IPS-18c (cell line): Measurements from ENCODE around the gene MATN3.

Source experiments
- H3K4me3 ChIP-seq: 2 replicates; pipeline ENCODE4 v1.7.0; 2013; ENCODE audit warnings: low read depth, mild to moderate bottlenecking, low read length, moderate library complexity; ENCODE audit not compliant: insufficient read depth
- H3K9me3 ChIP-seq: one replicate; pipeline ENCODE4 v1.6.1; 2013; ENCODE audit warnings: mild to moderate bottlenecking, low read length, moderate library complexity; ENCODE audit not compliant: control insufficient read depth, insufficient read depth

MATN3 gene

GRCh38 chr2:20044778-20045177 lies 32.3 kb upstream of the MATN3 start:
- H3K9me3 ChIP-seq, result no peaks in the 10 kb centered on the region
- no peak overlapping the region for H3K4me3 ChIP-seq

GRCh38 chr2:20042531-20042930 lies 30.1 kb upstream of the MATN3 start:
- Histone ChIP-seq H3K9me3 (no peaks in the 10 kb centered on the region), H3K4me3 (no peak overlapping the region)

GRCh38 chr2:20040489-20041172 lies 28.2 kb upstream of the MATN3 start:
- no peaks in the 10 kb centered on the region for H3K9me3 ChIP-seq
- H3K4me3 ChIP-seq, result no peak overlapping the region

- no peak overlapping the region for H3K4me3 ChIP-seq
- H3K9me3 ChIP-seq, result no peaks in the 10 kb centered on the region
These were observed 25.2 kb upstream of the MATN3 start for GRCh38 chr2:20037660-20038059.

GRCh38 chr2:20035955-20036666 lies 23.6 kb upstream of the MATN3 start:
- no peaks in the 10 kb centered on the region for H3K9me3 ChIP-seq
- H3K4me3 ChIP-seq, result no peak overlapping the region

GRCh38 chr2:20034821-20035220 lies 22.4 kb upstream of the MATN3 start:
- H3K9me3 ChIP-seq, result no peaks in the 10 kb centered on the region
- H3K4me3 ChIP-seq, result no peak overlapping the region

GRCh38 chr2:20034218-20034617 lies 21.8 kb upstream of the MATN3 start:
- Histone ChIP-seq H3K4me3 (no peak overlapping the region), H3K9me3 (no peaks in the 10 kb centered on the region)

GRCh38 chr2:20033322-20033721 lies 20.9 kb upstream of the MATN3 start:
- H3K9me3 ChIP-seq, result no peaks in the 10 kb centered on the region
- H3K4me3 ChIP-seq, result no peak overlapping the region

- Histone ChIP-seq H3K4me3 (no peak overlapping the region), H3K9me3 (no peaks in the 10 kb centered on the region)
These were observed 17.8 kb upstream of the MATN3 start for GRCh38 chr2:20030224-20030623.

GRCh38 chr2:20027705-20028434 lies 15.4 kb upstream of the MATN3 start:
- Histone ChIP-seq H3K9me3 (peaks cover 2% of the 10 kb centered on the region), H3K4me3 (no peak overlapping the region)

GRCh38 chr2:20027260-20027677 lies 14.8 kb upstream of the MATN3 start:
- Histone ChIP-seq H3K9me3 (peaks cover 2% of the 10 kb centered on the region), H3K4me3 (no peak overlapping the region)

GRCh38 chr2:20025065-20025786 lies 12.8 kb upstream of the MATN3 start:
- Histone ChIP-seq H3K9me3 (peaks cover 9% of the 10 kb centered on the region), H3K4me3 (no peak overlapping the region)

GRCh38 chr2:20023688-20024087 lies 11.2 kb upstream of the MATN3 start:
- peaks cover 9% of the 10 kb centered on the region for H3K9me3 ChIP-seq
- no peak overlapping the region for H3K4me3 ChIP-seq

- Histone ChIP-seq H3K9me3 (peaks cover 9% of the 10 kb centered on the region), H3K4me3 (no peak overlapping the region)
These were observed 9.0 kb upstream of the MATN3 start for GRCh38 chr2:20021405-20022009.

GRCh38 chr2:20019747-20020146 lies 7.3 kb upstream of the MATN3 start:
- Histone ChIP-seq H3K4me3 (no peak overlapping the region), H3K9me3 (peaks cover 9% of the 10 kb centered on the region)

- Histone ChIP-seq H3K9me3 (peaks cover 7% of the 10 kb centered on the region), H3K4me3 (no peak overlapping the region)
These were observed 6.2 kb upstream of the MATN3 start for GRCh38 chr2:20018601-20019152.

- no peak overlapping the region for H3K4me3 ChIP-seq
These were observed 3.9 kb upstream of the MATN3 start for GRCh38 chr2:20016346-20016745.

More at GRCh38 chr2:20016346-20016745, 3.9 kb upstream of the MATN3 start:
- peaks cover 5% of the 10 kb centered on the region for H3K9me3 ChIP-seq
